GM18505 (cell line): ENCODE data around the gene GUCY1A2.

Experiments used
- ATAC-seq: cut with Tn5 transposase; IDR thresholded peaks from one replicate; pipeline ENCODE4 v1.9.1; 2021; ENCODE audit not compliant: unreplicated experiment
- POLR2A ChIP-seq: IDR thresholded peaks from 4 replicates; pipeline ENCODE4 v1.6.1; 2011; ENCODE audit warnings: borderline replicate concordance; ENCODE audit not compliant: insufficient read depth, insufficient read length; ENCODE audit errors: extremely low read depth

Gene GUCY1A2

DNA sequence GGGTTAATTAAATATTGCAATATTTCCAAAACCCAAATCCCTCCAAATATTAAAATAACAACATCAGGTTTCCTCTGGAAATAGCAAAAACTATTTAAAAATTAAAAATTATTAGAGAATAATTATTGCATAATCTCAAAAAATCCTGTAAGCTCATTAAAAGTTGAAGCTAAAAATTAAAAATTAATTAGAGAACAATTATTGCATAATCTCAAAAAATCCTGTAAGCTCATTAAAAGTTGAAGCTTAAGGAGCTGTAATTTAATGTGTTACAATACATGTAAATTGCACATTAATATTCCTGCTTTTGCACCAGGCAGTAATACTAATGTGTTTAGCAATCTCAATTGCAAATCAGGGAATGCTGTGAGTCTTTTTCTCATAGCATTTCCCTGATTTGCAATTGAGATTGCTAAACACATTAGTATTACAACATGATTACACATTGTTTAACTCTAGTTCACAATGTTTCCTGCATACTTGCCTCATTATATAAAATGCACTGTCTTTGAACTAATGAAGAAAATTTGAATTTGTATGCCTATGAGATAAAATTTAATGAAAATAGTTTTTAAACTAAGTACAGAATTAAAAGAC is 247.7 kb downstream of the GUCY1A2 start:
- ATAC-seq = no peak
- TF ChIP-seq POLR2A = no peak

DNA sequence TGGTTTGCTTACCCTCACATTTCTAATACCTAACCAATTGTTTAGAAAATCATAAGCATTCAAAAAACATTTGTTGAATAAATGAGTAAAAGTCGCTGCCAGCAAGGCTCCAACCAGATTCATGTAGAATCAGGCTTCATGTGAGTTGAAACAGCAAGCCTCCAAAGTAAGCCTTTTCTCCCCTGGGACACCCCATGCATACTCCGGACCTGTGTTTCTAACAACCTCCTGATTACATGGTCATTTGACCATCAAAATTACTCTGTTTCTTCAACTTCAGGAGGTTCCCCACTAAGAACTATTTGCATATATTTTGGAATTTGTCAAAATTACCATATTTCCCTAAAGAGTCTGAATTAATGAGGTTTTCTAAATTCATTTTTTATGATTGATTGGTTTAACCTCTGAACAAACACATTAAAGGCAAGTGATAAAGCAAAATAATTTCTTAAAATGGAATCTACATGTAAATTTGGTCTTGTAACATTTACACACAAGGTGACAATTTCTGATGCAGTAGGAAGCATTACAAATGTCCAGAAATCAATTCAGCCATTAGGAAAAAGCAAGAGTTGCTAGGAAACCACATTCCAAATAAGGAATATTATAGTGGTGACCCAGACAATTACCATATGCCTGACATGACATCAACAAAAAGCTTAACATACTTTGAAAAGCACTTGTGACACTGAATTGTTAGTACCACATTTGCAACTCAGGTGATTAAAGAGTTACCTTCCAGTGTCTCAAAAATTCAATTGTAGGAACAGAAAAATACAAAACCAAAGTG is 252.6 kb downstream of the GUCY1A2 start:
- TF ChIP-seq POLR2A = no peak

DNA sequence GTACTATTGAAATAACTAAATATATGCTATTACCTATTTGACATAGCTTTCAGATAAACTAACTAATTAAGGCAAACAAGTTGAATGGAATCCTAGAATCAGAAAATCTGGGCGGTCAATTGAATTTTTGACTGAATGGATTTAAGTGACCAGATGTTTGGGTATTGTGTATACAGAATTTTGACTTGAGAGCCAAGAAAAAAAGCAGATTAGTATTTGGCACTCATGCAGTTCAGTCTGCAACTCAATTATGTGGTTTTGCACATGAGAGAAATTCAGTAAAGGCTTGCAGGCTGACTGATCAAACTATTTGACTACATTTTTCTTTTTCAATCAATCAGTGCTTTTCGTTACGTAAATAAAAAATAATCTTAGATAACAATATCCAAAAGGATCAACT is 254.8 kb downstream of the GUCY1A2 start:
- ATAC-seq = no peak
- TF ChIP-seq POLR2A = no peak

More for the DNA sequence above, 252.6 kb downstream of the GUCY1A2 start:
- ATAC-seq = no peak

DNA sequence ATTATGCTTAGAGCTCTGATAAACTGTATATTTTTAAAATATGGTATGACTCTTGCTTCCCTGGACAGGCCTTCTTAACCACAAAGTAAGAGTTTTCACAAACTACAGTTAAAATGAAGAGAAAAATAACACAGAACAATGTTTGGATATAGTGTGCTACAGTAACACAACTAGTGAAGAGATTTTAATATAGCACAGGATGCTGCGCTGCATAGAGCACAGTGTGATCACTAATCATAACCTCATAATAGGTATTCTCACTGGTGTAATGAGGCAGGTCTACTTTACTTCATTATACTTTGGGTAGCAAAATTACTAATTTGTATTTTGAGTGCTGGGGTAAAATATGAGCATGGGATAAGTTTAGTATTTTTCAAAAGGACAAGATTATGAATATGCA is 256.5 kb downstream of the GUCY1A2 start:
- no peak for TF ChIP-seq POLR2A
- ATAC-seq = no peak

DNA sequence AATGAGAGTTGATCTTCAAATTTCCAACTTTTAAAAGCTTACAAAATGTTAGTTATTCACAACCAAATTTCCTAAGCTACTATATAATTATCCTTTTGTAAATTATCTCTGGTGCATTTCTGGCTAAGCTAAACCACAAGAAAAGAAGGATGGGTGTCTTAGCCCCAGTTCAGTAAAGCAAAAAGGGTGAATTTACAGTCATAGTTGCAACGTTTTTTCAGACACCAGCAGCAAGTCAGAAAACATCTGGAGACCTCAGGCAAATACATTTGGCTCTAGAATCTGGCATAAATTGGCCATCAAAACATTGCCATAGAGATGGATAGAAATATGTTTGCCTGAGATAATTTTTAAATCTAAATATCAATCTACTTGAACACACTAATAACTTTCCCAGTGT is 257.0 kb downstream of the GUCY1A2 start:
- ATAC-seq = no peak
- TF ChIP-seq POLR2A = no peak

DNA sequence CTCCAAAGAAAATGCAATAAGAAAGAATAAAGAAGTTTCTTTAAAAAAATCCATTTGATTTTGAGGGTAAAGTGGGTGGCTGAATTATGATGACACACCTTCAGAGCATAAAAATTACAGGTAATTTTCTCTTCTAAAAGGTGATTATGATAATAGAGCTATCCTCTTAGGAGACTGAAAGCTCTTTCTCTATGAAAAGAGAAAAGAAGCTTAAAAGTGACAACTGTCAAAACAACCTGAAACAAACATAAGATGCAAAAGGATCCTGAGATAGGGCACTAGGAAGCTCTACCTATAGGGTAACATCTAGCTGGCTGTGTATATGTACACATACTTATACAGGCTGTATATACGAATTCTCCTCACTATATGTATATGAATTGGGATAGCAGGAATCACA is 270.2 kb downstream of the GUCY1A2 start:
- no peak for TF ChIP-seq POLR2A
- ATAC-seq = no peak

DNA sequence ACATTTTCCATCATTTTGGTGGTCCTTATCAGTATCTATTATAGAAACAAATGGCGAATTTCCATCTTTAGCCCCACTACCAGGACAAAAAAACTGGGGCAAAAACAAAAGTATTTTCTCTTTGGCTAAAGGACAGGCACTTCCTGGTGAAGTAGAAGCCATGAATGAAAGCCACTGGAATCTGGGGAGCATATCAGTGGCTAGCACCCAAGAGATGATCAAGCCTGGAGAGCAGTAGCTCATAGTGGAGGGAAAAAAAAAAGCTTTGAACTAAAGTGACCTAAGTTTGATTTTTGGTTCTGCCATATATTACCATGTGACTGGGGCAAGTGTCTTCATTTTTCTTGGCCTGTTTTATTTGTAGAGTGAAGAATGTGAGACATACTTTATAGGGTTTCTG is 272.3 kb downstream of the GUCY1A2 start:
- no peak for ATAC-seq
- no peak for TF ChIP-seq POLR2A

DNA sequence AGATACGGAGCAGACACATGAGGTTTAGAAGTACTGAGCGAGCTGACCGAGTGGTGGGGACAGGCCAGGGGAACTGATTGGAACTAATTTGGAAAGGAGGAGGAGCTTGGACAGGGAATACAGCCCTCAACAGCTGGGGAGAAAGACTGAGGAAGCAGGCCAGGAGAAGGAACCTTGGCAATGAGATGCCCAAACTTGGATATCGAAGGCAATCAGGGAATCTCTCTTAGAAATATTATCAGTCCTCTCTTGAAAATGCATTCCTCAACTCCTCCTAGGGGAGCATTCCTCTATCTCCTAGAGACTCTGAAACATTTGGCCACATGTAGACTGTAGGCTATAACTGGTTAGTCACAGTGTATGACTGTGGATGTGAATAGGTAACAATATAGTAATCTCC is 284.6 kb downstream of the GUCY1A2 start:
- no peak for ATAC-seq
- TF ChIP-seq POLR2A = no peak

DNA sequence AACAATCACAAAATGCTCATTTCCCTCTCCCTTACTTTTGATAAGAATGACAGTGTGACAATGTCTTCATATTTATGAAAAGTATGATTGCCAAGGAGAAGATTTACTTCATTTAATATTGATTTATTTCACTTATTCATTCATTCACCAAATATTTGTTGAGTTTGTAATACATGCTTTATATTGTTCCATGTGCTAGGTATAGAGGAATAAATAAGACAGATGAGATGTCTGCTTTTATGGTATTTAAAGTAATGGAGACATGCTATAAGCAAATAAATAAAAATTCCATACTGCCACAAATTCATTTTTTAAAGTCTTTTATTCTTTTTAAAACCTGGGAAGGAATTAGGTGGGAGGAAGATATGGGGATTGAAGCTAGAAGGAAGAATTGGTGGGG is 289.4 kb downstream of the GUCY1A2 start:
- ATAC-seq = no peak

DNA sequence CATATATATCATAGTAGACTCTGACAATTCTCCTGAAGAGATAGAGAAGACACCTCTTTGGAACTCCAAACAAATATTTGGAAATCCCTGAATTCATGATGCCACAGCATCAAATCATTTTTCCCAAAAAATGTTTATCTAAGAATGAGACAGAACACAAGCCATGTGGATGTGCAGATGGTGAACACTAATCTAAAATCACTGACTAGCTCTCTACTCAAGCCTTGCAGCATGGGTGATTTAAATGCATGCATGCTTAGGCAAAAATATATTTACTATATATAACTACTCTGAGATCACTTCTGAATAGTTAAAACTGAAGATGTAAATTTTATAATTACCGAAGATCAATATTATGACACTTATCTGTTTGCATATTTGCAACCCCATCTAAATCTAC is 289.9 kb downstream of the GUCY1A2 start:
- no peak for TF ChIP-seq POLR2A
- ATAC-seq = no peak

More for the DNA sequence above, 289.4 kb downstream of the GUCY1A2 start:
- no peak for TF ChIP-seq POLR2A

DNA sequence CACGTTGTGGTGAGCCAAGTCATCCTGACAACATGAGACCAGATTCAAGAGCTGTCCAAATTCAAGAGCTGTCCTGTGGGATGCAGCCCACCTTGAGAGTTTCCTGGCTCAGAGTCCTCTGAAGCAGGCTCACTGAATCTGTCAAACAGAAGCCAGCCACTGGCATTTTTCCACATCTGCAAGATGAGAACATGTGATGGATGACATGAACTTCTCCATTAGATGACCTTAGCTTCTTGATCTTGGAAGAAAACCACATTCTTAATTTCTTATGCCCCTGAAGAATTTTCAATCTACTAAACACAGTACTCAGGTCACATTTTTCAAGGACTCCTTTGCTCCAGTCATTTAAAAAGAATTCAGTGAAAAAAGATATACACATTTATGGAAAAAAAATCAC is 291.0 kb downstream of the GUCY1A2 start:
- TF ChIP-seq POLR2A = no peak
- ATAC-seq = no peak

DNA sequence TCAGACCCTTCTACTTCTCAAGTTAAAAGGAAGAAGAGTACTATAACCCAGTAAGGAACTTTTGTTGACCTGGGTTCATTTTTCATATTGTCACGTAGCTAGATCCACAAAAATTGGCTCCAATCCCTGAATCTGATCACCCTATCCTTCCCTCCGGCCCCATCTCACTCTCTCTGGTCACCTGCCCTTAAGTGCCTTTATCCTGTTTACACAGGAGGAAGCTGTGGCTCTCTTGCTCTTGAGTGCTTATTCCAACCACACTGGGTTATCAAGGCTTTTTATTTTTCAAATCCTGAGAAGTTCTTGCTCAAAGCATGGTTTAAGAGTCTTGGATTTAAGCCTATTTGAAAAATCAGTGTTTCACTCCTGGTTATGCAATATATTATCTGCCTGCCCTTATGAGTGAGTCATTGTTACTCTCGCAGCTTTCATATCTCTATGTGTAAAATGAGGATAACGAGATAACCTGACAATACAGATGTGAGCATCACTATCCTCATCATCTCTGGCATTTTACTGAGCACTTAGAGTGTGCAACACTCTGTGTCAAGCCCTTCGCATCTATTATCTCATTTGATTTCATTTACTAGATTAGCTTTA is 293.9 kb downstream of the GUCY1A2 start:
- TF ChIP-seq POLR2A = no peak
- no peak for ATAC-seq

DNA sequence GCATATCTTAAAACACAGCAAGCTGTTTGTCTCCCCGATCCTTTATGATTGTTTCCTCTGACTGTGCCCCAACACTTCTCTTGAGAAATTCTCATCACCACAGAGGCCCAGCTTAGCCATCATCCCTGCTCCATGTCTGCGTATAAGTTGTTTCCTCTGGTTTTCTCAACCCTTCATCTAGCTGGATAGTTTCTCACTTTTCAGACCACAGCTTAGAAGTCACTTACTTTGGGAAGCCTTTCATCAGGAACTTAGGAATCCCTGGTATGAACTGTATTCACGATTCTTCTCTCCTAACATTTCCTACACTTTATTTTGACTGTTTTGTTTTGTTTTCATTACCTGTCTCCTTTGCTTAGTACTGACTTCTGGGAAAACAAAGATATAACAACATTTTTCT is 295.2 kb downstream of the GUCY1A2 start:
- no peak for TF ChIP-seq POLR2A

DNA sequence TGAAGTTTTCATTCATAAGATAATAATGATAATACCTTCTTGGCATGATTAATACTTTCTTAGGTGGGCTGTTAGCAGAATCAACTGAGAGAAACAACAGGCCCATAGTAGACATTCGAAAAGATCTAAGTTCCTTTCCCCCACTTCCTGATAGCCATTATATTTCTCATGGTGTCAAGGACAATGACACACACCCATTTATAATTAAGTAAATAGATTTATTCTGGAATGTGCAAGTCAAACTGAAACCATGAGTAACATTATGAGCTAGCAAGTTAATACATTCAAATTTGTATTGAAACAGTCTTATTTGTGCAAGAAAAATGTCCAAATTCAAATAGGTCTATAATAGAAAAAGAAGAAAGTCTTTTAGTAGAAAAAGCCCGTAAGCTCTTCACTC is 301.1 kb downstream of the GUCY1A2 start:
- ATAC-seq = no peak
- TF ChIP-seq POLR2A = no peak

More for the DNA sequence above, 295.2 kb downstream of the GUCY1A2 start:
- ATAC-seq = no peak

DNA sequence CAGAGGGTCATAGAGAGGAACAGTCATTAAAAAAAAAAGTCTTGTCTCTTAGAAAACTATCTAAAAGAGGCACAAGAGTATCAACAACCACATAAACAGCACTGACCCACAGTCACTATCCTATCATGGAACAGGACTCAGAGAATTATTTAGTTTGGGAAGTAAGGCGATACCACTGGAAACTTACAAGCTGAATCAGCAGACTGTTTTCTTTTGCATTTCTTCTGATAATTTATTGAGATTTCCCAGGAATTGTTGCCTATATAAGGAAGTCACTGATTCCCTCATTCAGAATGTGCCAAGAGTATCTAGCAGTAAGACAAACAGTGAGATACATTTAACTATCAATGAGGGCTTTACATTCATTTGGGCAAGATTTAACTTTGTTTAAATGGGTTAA is 304.1 kb downstream of the GUCY1A2 start:
- no peak for TF ChIP-seq POLR2A

DNA sequence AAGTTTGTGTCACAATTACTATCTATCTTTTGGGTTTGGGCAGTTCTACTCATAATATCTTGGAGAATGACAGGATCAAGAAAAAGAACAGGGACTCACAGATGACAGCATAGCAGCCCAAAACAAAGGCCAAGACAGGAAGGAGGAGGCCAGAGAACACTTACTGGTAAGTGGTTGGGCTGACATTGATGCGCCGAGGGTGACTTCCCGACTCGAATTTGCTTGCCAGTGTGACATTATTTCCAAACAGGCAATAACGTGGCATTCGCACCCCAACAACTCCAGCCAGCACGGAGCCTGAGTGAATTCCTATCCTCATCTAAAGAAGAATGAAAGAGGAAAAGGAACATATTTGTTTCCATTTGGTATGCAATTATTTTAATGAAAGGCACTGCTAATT is 309.9 kb downstream of the GUCY1A2 start:
- ATAC-seq = no peak
- TF ChIP-seq POLR2A = no peak

More for the DNA sequence above, 304.1 kb downstream of the GUCY1A2 start:
- no peak for ATAC-seq
